Epidermal melanocyte (primary cell): Measurements from ENCODE around the gene RASAL2.

Source experiments
- DNase-seq: peaks from one replicate; pipeline ENCODE4 v3.0.0; 2011; ENCODE audit warnings: low spot score; ENCODE audit not compliant: insufficient read length

RASAL2 gene

DNA sequence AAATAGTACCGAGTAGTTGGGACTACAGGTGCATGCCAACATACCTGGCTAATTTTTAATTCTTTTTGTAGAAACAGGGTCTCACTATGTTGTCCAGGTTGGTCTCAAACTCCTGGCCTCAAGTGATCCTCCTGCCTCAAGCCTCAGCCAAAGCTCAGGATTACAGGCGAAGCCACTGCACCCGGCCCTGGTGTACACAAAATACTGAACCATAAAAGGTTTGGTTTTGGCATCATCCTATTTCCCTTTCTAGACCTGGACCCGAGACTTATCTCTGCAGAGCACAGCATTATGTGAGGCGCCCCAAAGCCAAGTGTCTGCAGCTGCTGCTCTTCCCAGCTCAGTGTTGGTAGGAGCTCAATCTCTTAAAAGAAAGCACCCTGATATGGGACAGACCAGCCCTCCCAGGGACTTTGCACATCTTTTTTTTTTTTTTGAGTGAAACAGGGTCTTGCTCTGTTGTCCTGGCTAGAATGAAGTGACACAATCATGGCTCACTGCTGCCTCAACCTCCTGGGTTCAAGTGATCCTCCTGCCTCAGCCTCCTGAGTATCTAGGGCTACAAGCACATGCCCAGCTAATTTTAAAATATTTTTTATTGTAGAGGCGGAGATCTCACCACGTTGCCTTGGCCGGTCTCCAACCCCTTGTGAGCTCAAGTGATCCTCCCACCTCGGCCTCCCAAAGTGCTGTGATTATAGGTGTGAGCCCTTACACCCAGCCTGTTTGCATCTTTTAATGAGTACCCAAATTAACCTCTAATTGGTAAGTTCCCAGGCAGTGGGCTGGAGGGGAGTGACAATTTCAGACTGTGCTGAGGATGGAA lies 439.4 kb downstream of the RASAL2 start:
- no peak for DNase-seq
